Activated T-cell treated with anti-CD3 and anti-CD28 coated beads, Interleukin-2, amount 50 U/mL, for 24 hours (primary cell): ENCODE results near the gene HEYL.
"Not testable (repeated sequence)": the region's sequence is repeated elsewhere in the genome, so short reads cannot be mapped to it uniquely, and the experiment has no call there.

Source experiments
- DNase-seq: peaks from one replicate; pipeline ENCODE4 v3.0.0-alpha.2; 2020
- H3K27ac Mint-ChIP-seq: 2 replicates; pipeline ENCODE4 v1.8.0; 2020; ENCODE audit warnings: mild to moderate bottlenecking, mixed read lengths
- H3K27me3 Mint-ChIP-seq: 2 replicates; pipeline ENCODE4 v1.8.0; 2020; ENCODE audit warnings: mixed read lengths
- H3K36me3 Mint-ChIP-seq: 2 replicates; pipeline ENCODE4 v1.8.0; 2020; ENCODE audit warnings: low read depth, mixed read lengths
- H3K4me1 Mint-ChIP-seq: 2 replicates; pipeline ENCODE4 v1.8.0; 2020; ENCODE audit warnings: low read depth, mixed read lengths
- H3K4me3 Mint-ChIP-seq: 2 replicates; pipeline ENCODE4 v1.8.0; 2020; ENCODE audit warnings: mild to moderate bottlenecking, moderate library complexity, mixed read lengths
- H3K9me3 Mint-ChIP-seq: 2 replicates; pipeline ENCODE4 v1.8.0; 2020; ENCODE audit warnings: mixed read lengths

HEYL gene

GRCh38 chr1:39620659-39621165 lies 18.7 kb downstream of the HEYL start:
- Mint-ChIP-seq H3K27ac (no peak overlapping the region), H3K9me3 (no peaks in the 10 kb centered on the region), H3K4me3 (no peak overlapping the region), H3K27me3 (peaks cover 9% of the 10 kb centered on the region), H3K4me1 (no peaks in the 10 kb centered on the region), H3K36me3 (no peaks in the 10 kb centered on the region)
- DNase-seq: no peak

DNA sequence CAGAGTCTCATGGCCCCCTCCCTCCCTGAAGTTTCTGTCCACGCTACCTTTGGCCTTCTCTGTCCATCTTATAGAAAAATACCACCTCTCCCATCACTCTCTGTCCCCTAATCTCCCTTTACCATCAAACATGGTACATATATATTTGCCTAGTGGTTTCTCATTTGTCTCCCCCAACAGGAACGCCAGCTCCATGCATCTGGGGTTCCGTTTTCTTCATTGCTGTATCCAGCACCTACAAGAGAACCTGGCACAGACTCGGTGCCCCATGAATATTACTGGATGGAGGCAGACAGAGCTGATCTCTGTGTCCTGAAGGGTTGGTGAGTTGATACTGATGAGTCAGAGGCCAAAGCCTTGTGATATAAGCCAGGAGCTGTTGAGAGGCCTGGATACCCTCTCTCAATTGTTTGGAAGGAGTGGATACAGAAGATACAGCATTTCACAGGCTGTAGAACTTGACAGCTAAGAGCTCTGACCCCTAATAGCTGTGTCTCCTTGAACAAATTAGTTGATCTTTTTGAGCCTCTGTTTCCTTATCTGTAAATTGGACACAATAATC lies 21.9 kb downstream of the HEYL start:
- peaks cover 5% of the 10 kb centered on the region for H3K27me3 Mint-ChIP-seq
- DNase-seq: no peak
- no peaks in the 10 kb centered on the region for H3K9me3 Mint-ChIP-seq
- no peaks in the 10 kb centered on the region for H3K36me3 Mint-ChIP-seq
- H3K27ac Mint-ChIP-seq: no peak overlapping the region
- no peaks in the 10 kb centered on the region for H3K4me1 Mint-ChIP-seq
- no peak overlapping the region for H3K4me3 Mint-ChIP-seq

- Mint-ChIP-seq H3K27ac (no peak overlapping the region), H3K4me1 (no peaks in the 10 kb centered on the region), H3K4me3 (no peak overlapping the region), H3K36me3 (no peaks in the 10 kb centered on the region), H3K27me3 (peaks cover 5% of the 10 kb centered on the region), H3K9me3 (no peaks in the 10 kb centered on the region)
- no peak for DNase-seq
Observed at GRCh38 chr1:39615086-39615673, 24.3 kb downstream of the HEYL start.

DNA sequence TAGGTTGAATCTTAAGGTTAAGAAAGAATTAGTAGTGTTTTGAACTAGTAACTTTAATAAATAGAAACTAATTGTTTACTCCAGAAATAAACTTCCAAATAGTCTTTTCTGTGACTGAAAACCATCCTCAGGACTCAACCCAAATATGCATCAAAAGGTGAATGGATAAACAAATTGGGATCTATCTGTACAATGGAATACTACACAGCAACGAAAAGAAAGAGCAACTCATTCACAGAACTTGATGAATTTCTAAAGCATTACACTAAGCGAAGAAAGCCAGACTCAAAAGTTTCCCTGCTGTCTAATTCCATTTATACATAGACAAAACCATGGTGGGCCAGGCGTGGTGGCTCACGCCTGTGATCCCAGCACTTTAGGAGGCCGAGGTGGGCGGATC lies 25.0 kb downstream of the HEYL start:
- Mint-ChIP-seq H3K36me3 (no peaks in the 10 kb centered on the region), H3K27ac (no peak overlapping the region), H3K4me3 (no peak overlapping the region), H3K4me1 (peaks cover 3% of the 10 kb centered on the region), H3K9me3 (no peaks in the 10 kb centered on the region), H3K27me3 (peaks cover 5% of the 10 kb centered on the region)
- no peak for DNase-seq

DNA sequence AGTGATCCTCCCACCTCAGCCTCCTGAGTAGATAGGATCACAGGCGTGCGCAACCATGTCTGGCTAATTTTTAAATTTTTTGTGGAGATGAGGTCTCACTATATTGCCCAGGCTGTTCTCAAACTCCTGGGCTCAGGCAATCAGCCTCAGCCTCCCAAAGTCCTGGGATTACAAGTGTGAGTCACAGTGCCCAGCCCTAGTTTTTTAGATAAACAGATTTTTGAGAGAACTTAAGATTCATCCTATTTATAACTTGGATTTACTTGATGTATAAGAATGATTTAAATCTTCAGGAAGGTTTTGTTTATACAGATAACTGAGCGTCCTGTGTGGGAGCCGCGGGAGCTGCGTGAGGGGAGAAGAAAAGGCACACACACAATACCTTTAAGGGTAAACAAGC lies 26.2 kb downstream of the HEYL start:
- Mint-ChIP-seq H3K4me1 (peaks cover 6% of the 10 kb centered on the region), H3K4me3 (no peak overlapping the region), H3K9me3 (no peaks in the 10 kb centered on the region), H3K36me3 (no peaks in the 10 kb centered on the region), H3K27me3 (peaks cover 5% of the 10 kb centered on the region), H3K27ac (no peak overlapping the region)
- DNase-seq: no peak

- Mint-ChIP-seq H3K36me3 (no peaks in the 10 kb centered on the region), H3K4me3 (no peak overlapping the region), H3K9me3 (no peaks in the 10 kb centered on the region), H3K27ac (no peak overlapping the region), H3K27me3 (peaks cover 4% of the 10 kb centered on the region), H3K4me1 (peaks cover 13% of the 10 kb centered on the region)
- peak; percentile 88 for DNase-seq
Observed at GRCh38 chr1:39609618-39610331, 29.7 kb downstream of the HEYL start.

DNA sequence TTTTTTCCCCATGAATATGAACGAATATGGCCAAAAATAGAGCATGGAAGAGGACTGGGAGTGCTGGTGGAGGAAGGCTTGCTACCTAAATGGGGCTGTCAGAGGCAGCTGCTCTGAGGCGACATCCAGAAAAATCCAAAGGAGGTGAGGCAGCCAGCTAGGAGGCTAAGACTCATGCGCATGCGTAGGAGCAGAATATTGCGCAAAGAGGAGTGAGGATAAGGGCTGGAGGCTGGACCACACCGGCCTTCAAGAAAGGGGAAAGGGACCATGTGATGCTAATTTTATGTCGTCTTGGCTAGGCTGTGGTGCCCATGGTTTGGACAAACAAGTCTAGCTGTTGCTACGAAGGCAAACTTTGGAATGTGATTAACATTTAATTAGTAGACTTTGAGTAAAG lies 30.5 kb downstream of the HEYL start:
- H3K4me1 Mint-ChIP-seq: peaks cover 13% of the 10 kb centered on the region
- H3K9me3 Mint-ChIP-seq: no peaks in the 10 kb centered on the region
- DNase-seq: no peak
- H3K4me3 Mint-ChIP-seq: no peak overlapping the region
- H3K36me3 Mint-ChIP-seq: no peaks in the 10 kb centered on the region
- H3K27ac Mint-ChIP-seq: no peak overlapping the region
- peaks cover 9% of the 10 kb centered on the region for H3K27me3 Mint-ChIP-seq

DNA sequence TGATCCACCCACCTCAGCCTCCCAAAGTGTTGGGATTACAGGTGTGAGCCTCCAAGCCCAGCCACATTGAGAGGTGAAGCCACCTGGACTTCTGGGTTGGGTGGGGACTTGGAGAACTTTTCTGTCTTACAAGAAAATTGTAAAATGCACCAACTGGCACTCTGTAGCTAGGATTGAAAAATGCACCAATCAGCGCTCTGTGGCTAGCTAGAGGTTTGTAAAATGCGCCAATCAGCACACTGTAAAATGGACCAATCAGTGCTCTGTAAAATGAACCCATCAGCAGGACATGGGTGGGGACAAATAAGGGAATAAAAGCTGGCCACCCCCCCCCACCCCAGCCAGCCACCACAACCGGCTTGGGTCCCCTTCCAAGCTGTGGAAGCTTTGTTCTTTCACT lies 35.8 kb downstream of the HEYL start:
- not testable (repeated sequence) for H3K9me3 Mint-ChIP-seq, H3K27ac Mint-ChIP-seq, H3K36me3 Mint-ChIP-seq, H3K4me3 Mint-ChIP-seq, DNase-seq
- Mint-ChIP-seq H3K4me1 (peaks cover 11% of the 10 kb centered on the region), H3K27me3 (peaks cover 23% of the 10 kb centered on the region)

GRCh38 chr1:39601667-39602255 lies 37.7 kb downstream of the HEYL start:
- DNase-seq, H3K27ac Mint-ChIP-seq, H3K36me3 Mint-ChIP-seq, H3K9me3 Mint-ChIP-seq, H3K4me3 Mint-ChIP-seq: not testable (repeated sequence)
- peaks cover 19% of the 10 kb centered on the region for H3K4me1 Mint-ChIP-seq
- peaks cover 23% of the 10 kb centered on the region for H3K27me3 Mint-ChIP-seq

- DNase-seq: no peak
- Mint-ChIP-seq H3K27me3 (peaks cover 5% of the 10 kb centered on the region), H3K4me1 (peaks cover 13% of the 10 kb centered on the region), H3K27ac (no peak overlapping the region), H3K4me3 (no peak overlapping the region), H3K9me3 (no peaks in the 10 kb centered on the region), H3K36me3 (no peaks in the 10 kb centered on the region)
Observed at GRCh38 chr1:39596163-39596562, 43.3 kb downstream of the HEYL start.

- no peaks in the 10 kb centered on the region for H3K27me3 Mint-ChIP-seq
- H3K9me3 Mint-ChIP-seq: no peaks in the 10 kb centered on the region
- no peaks in the 10 kb centered on the region for H3K36me3 Mint-ChIP-seq
- H3K27ac Mint-ChIP-seq: no peak overlapping the region
- H3K4me1 Mint-ChIP-seq: peaks cover 5% of the 10 kb centered on the region
- DNase-seq: no peak
- no peak overlapping the region for H3K4me3 Mint-ChIP-seq
Observed at GRCh38 chr1:39593386-39593785, 46.1 kb downstream of the HEYL start.

GRCh38 chr1:39592069-39592468 lies 47.4 kb downstream of the HEYL start:
- no peak overlapping the region for H3K4me3 Mint-ChIP-seq
- DNase-seq: no peak
- no peaks in the 10 kb centered on the region for H3K27me3 Mint-ChIP-seq
- H3K36me3 Mint-ChIP-seq: no peaks in the 10 kb centered on the region
- no peak overlapping the region for H3K27ac Mint-ChIP-seq
- no peaks in the 10 kb centered on the region for H3K4me1 Mint-ChIP-seq
- no peaks in the 10 kb centered on the region for H3K9me3 Mint-ChIP-seq

- no peak overlapping the region for H3K27ac Mint-ChIP-seq
- no peaks in the 10 kb centered on the region for H3K36me3 Mint-ChIP-seq
- H3K27me3 Mint-ChIP-seq: no peaks in the 10 kb centered on the region
- no peaks in the 10 kb centered on the region for H3K4me1 Mint-ChIP-seq
- H3K4me3 Mint-ChIP-seq: no peak overlapping the region
- no peaks in the 10 kb centered on the region for H3K9me3 Mint-ChIP-seq
- no peak for DNase-seq
Observed at GRCh38 chr1:39590546-39590945, 48.9 kb downstream of the HEYL start.

DNA sequence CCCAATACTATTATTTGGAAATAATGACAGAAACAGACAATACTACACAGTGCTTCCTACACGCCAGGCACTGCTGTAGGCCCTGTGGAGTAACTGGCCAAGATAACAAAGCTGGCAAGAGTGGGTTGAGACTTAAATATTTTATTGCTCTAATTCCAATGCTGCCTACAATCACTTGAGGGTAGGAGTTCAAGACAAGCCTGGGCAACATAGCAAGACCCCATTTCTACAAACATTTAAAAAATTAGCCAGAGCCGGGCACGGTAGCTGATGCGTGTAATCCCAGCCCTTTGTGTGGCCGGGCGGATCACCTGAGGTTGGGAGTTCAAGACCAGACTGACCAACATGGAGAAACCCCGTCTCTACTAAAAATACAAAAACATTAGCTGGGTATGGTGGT lies 53.5 kb downstream of the HEYL start:
- DNase-seq: no peak
- H3K4me1 Mint-ChIP-seq: no peaks in the 10 kb centered on the region
- no peaks in the 10 kb centered on the region for H3K9me3 Mint-ChIP-seq
- no peaks in the 10 kb centered on the region for H3K36me3 Mint-ChIP-seq
- no peak overlapping the region for H3K27ac Mint-ChIP-seq
- peaks cover 3% of the 10 kb centered on the region for H3K27me3 Mint-ChIP-seq
- no peak overlapping the region for H3K4me3 Mint-ChIP-seq
